ENCODE data around the gene LGALS3BP. TPM values are rescaled to one million over a fixed set of nuclear protein-coding genes. Genes with fewer than 3 reads are reported as not detected.

Gene LGALS3BP
- total and polyA plus RNA-seq, 2 of the 13 experiments (the other 11 are each of a cell fraction or from before 2014, with no cell fraction given), result 137 to 332 TPM

GRCh38 chr17:79027925-79028491 lies 48.3 kb upstream of the LGALS3BP start (continued):
- peak; percentile 53; the same call in 1 of the 2 replicates for TF ChIP-seq ZNF605 (CRISPR knock-in tag; IDR thresholded peaks at IDR 0.05)
- TF ChIP-seq ZNF431 (CRISPR knock-in tag; IDR thresholded peaks at IDR 0.05; ENCODE audit: borderline replicate concordance, low read depth), result no peak
- TF ChIP-seq ARHGAP35 (CRISPR knock-in tag; IDR thresholded peaks at IDR 0.05; ENCODE audit: borderline replicate concordance), result no peak
- no peak for TF ChIP-seq ZNF614 (CRISPR knock-in tag; IDR thresholded peaks at IDR 0.05; ENCODE audit: borderline replicate concordance)
- TF ChIP-seq ZBTB39 (CRISPR knock-in tag; IDR thresholded peaks at IDR 0.05), result no peak
- no peak for TF ChIP-seq IKZF1 (IDR thresholded peaks at IDR 0.05)
- no peak for TF ChIP-seq ZNF747 (CRISPR knock-in tag; IDR thresholded peaks at IDR 0.05; ENCODE audit: borderline replicate concordance)
- no peak for TF ChIP-seq KAT7 (CRISPR knock-in tag; IDR thresholded peaks at IDR 0.05; ENCODE audit: borderline replicate concordance)
- TF ChIP-seq THRA (CRISPR knock-in tag; IDR thresholded peaks at IDR 0.05; ENCODE audit: borderline replicate concordance), result no peak
- TF ChIP-seq, protein P1, sequence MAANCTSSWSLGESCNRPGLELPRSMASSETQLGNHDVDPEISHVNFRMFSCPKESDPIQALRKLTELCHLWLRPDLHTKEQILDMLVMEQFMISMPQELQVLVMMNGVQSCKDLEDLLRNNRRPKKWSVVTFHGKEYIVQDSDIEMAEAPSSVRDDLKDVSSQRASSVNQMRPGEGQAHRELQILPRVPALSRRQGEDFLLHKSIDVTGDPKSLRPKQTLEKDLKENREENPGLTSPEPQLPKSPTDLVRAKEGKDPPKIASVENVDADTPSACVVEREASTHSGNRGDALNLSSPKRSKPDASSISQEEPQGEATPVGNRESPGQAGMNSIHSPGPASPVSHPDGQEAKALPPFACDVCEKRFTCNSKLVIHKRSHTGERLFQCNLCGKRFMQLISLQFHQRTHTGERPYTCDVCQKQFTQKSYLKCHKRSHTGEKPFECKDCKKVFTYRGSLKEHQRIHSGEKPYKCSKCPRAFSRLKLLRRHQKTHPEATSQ (CRISPR knock-in tag; IDR thresholded peaks at IDR 0.05; ENCODE audit: borderline replicate concordance), result no peak
- TF ChIP-seq SPEN (CRISPR knock-in tag; IDR thresholded peaks at IDR 0.05; ENCODE audit: low read depth), result 0 out of 2 replicates have a peak, but pooled peaks have one; percentile 28
- no peak; the same call in 1 of the 2 replicates for TF ChIP-seq ZNF501 (CRISPR knock-in tag; IDR thresholded peaks at IDR 0.05)
- no peak for TF ChIP-seq ZNF143 (CRISPR knock-in tag; IDR thresholded peaks at IDR 0.05)
- peak; percentile 8; the same call in 1 of the 2 replicates for TF ChIP-seq FOXP4 (CRISPR knock-in tag; IDR thresholded peaks at IDR 0.05)
- TF ChIP-seq ZNF850 (CRISPR knock-in tag; conservative IDR thresholded peaks at IDR 0.05), result no peak
- no peak for TF ChIP-seq REST (IDR thresholded peaks at IDR 0.05; ENCODE audit: borderline replicate concordance in 1 of 2, low read depth in 1 of 2, low read length in 2 of 2)
- peak; percentile 13 for TF ChIP-seq AGO2 (optimal IDR thresholded peaks at IDR 0.05; ENCODE audit: low read depth, low read length)
- no peak for TF ChIP-seq ZFP36L2 (CRISPR knock-in tag; IDR thresholded peaks at IDR 0.05)
- no peak for TF ChIP-seq XBP1 (CRISPR knock-in tag; IDR thresholded peaks at IDR 0.05)

Measured in HepG2 (cell line).